Neuronal stem cell (in vitro differentiated cells): Measurements from ENCODE around the gene RGPD3.
"Not testable (repeated sequence)": the region's sequence is repeated elsewhere in the genome, so short reads cannot be mapped to it uniquely, and the experiment has no call there.

Experiments
- DNase-seq: peaks from one replicate; pipeline ENCODE4 v3.0.0-alpha.2; 2013; ENCODE audit warnings: low spot score
- H2AFZ ChIP-seq: one replicate; pipeline ENCODE4 v1.6.1; 2013; ENCODE audit warnings: mild to moderate bottlenecking, low read length, inconsistent platforms
- H2AK5ac ChIP-seq: 2 replicates; pipeline ENCODE4 v1.6.1; 2013; ENCODE audit warnings: low read depth, mild to moderate bottlenecking, inconsistent platforms, low read length, moderate library complexity, mixed read lengths
- H2BK120ac ChIP-seq: 2 replicates; pipeline ENCODE4 v1.6.1; 2013; ENCODE audit warnings: low read depth, mild to moderate bottlenecking, inconsistent platforms, low read length, moderate library complexity, mixed read lengths
- H2BK12ac ChIP-seq: one replicate; pipeline ENCODE4 v1.6.1; 2013; ENCODE audit warnings: low read length, inconsistent platforms
- H2BK15ac ChIP-seq: 2 replicates; pipeline ENCODE4 v1.6.1; 2013; ENCODE audit warnings: mild to moderate bottlenecking, low read length, inconsistent platforms, mixed read lengths
- H2BK5ac ChIP-seq: one replicate; pipeline ENCODE4 v1.6.1; 2013; ENCODE audit warnings: inconsistent platforms, mild to moderate bottlenecking, low read length, moderate library complexity
- H3K14ac ChIP-seq: one replicate; pipeline ENCODE4 v1.6.1; 2013; ENCODE audit warnings: low read length, inconsistent platforms
- H3K18ac ChIP-seq: 2 replicates; pipeline ENCODE4 v1.6.1; 2013; ENCODE audit warnings: low read length, inconsistent platforms
- H3K23ac ChIP-seq: 2 replicates; pipeline ENCODE4 v1.6.1; 2013; ENCODE audit warnings: low read depth, mild to moderate bottlenecking, mixed read lengths, low read length, inconsistent platforms; ENCODE audit not compliant: poor library complexity
- H3K27ac ChIP-seq: replicated peaks from 3 replicates; pipeline ENCODE4 v1.5.1; 2013; ENCODE audit warnings: low read length, inconsistent platforms
- H3K27me3 ChIP-seq, 3 experiments: 2 replicates each; pipeline ENCODE4 v1.6.1; 2013; ENCODE audit warnings: low read length in 3 of 3, mild to moderate bottlenecking in 2 of 3, inconsistent platforms in 1 of 3, low read depth in 1 of 3, mixed read lengths in 1 of 3, moderate library complexity in 1 of 3; ENCODE audit not compliant: control insufficient read depth in 3 of 3, insufficient read depth in 3 of 3
- H3K36me3 ChIP-seq, 2 donors: replicated peaks in 1 of 2; 2 replicates each; pipeline ENCODE4 v1.6.1; 2013; ENCODE audit warnings: low read length in 2 of 2; ENCODE audit not compliant: control insufficient read depth in 2 of 2, insufficient read depth in 2 of 2
- H3K4ac ChIP-seq: 2 replicates; pipeline ENCODE4 v1.6.1; 2013; ENCODE audit warnings: inconsistent platforms, mild to moderate bottlenecking, low read length, moderate library complexity
- H3K4me1 ChIP-seq, 2 donors: 1 replicate in 1 of 2; 2 replicates in 1 of 2; pipeline ENCODE4 v1.6.1; 2013; ENCODE audit warnings: low read length in 2 of 2, low read depth in 1 of 2; ENCODE audit not compliant: control insufficient read depth in 2 of 2, insufficient read depth in 1 of 2
- H3K4me2 ChIP-seq: one replicate; pipeline ENCODE4 v1.6.1; 2013; ENCODE audit warnings: mild to moderate bottlenecking, low read length, inconsistent platforms; ENCODE audit not compliant: insufficient read depth, poor library complexity, severe bottlenecking
- H3K4me3 ChIP-seq, 2 donors: 2 replicates each; pipeline ENCODE4 v1.5.1; 2013; ENCODE audit warnings: low read length in 2 of 2, mild to moderate bottlenecking in 2 of 2, inconsistent platforms in 1 of 2, moderate library complexity in 1 of 2
- H3K79me1 ChIP-seq: one replicate; pipeline ENCODE4 v1.6.1; 2013; ENCODE audit warnings: low read depth, mild to moderate bottlenecking, inconsistent platforms, low read length, moderate library complexity
- H3K9ac ChIP-seq: one replicate; pipeline ENCODE4 v1.6.1; 2013; ENCODE audit warnings: mild to moderate bottlenecking, low read depth, low read length, inconsistent platforms; ENCODE audit not compliant: poor library complexity
- H3K9me3 ChIP-seq, 2 donors: replicated peaks in 1 of 2; 2 replicates each; pipeline versions ENCODE3 to v1.6.1; 2013; ENCODE audit warnings: low read length in 2 of 2, mild to moderate bottlenecking in 2 of 2, inconsistent platforms in 1 of 2, low read depth in 1 of 2, mixed read lengths in 1 of 2, moderate library complexity in 1 of 2; ENCODE audit not compliant: control insufficient read depth in 2 of 2, insufficient read depth in 1 of 2
- H4K8ac ChIP-seq: one replicate; pipeline ENCODE4 v1.6.1; 2013; ENCODE audit warnings: low read depth, mild to moderate bottlenecking, inconsistent platforms, low read length, moderate library complexity
- H4K91ac ChIP-seq: one replicate; pipeline ENCODE4 v1.6.1; 2013; ENCODE audit warnings: low read length, low read depth, mild to moderate bottlenecking, inconsistent platforms; ENCODE audit not compliant: poor library complexity
- WGBS, 2 donors: extraction: QIAGEN DNeasy Blood & Tissue Kit; methylation state at CpG; one replicate each; pipeline ENCODE4 v1.1.7; 2013; ENCODE audit warnings: missing lambda C conversion rate in 2 of 2, mixed read lengths in 1 of 2; ENCODE audit not compliant: insufficient read length in 2 of 2, insufficient replicate concordance in 1 of 2; ENCODE audit errors: extremely low coverage in 2 of 2; 5-methylcytosine and 5-hydroxymethylcytosine counted together

Gene RGPD3

DNA sequence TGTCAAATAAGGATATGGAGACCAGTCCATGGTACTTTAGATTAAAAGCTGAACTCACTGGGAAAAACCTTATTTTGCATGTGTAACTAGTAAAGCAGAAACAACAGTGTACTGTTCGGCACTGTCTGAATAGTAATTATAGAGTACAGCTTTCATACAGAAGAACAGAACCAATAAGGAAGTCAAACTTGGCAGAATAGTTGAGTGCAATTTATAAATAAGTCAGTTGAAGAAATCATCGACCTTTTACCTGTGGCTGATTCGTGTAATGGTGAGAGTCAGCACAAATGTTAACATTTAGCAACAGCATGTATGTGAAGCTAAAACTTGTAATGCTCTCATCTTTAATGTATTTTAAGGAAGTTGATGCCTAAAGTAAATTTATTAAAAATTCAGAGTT lies 99.0 kb downstream of the RGPD3 start:
- not testable (repeated sequence) for H3K4me1 ChIP-seq, H3K18ac ChIP-seq, H2BK5ac ChIP-seq, H2AK5ac ChIP-seq, H3K4ac ChIP-seq, H2AFZ ChIP-seq, H3K4me2 ChIP-seq, H4K91ac ChIP-seq, H3K79me1 ChIP-seq, H3K27me3 ChIP-seq, H2BK120ac ChIP-seq, H2BK12ac ChIP-seq, H2BK15ac ChIP-seq, H3K9ac ChIP-seq, H3K27ac ChIP-seq, H3K4me3 ChIP-seq, H3K9me3 ChIP-seq, H3K23ac ChIP-seq, DNase-seq, H3K14ac ChIP-seq, H3K36me3 ChIP-seq, H4K8ac ChIP-seq
- no CpG with 5 or more reads among the region's 3 CpGs for WGBS, 2 donors

DNA sequence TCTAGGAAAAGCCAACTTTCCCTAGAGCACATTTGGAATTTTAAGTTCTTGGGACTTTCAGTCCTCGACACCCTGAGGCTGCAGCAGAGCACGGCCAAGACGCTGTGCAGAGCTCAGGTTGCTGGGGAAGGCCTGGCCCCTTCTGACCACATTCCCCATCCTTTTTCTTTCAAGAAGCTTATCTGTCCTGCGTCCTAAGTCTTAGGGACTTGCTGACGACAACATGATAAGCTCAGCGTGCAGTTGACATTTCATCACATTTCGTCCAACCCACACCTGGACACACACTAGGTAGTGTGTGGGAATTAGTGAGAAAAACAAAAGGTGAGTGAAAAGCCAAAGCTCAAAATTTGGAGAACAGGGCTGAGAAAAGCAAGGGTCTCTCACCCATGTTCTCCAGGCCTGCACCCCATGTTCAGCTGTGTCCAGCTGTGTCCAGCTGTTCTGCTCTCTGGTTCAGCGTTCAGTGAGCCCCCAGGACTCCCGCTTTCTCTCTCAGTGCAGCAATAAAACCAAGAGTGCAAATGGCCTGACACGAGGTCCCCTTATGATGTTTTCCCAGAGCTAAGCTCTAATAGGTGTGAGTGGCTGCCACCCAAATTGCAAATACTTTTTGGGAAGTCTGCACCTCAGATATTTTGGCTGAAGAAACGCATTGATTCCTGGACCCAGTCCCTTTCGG lies 101.9 kb downstream of the RGPD3 start:
- H3K79me1 ChIP-seq, result no peaks in the 10 kb centered on the region
- H3K18ac ChIP-seq, result no peak overlapping the region
- no peak overlapping the region for H3K4ac ChIP-seq
- no peak overlapping the region for H3K23ac ChIP-seq
- DNase-seq, result no peak
- H2BK5ac ChIP-seq, result no peak overlapping the region
- H4K91ac ChIP-seq, result no peak overlapping the region
- H2BK120ac ChIP-seq, result no peak overlapping the region
- no peaks in the 10 kb centered on the region for H3K4me1 ChIP-seq
- no CpG with 5 or more reads among the region's 12 CpGs for WGBS, 2 donors
- no peak overlapping the region for H2BK15ac ChIP-seq
- no peaks in the 10 kb centered on the region for H3K27me3 ChIP-seq
- H3K36me3 ChIP-seq, result no peaks in the 10 kb centered on the region
- no peak overlapping the region for H3K9ac ChIP-seq
- no peak overlapping the region for H2AK5ac ChIP-seq
- peaks cover 0 to 2% of the 10 kb centered on the region in 2 donors for H3K9me3 ChIP-seq
- H3K27ac ChIP-seq, result no peak overlapping the region
- no peak overlapping the region for H2BK12ac ChIP-seq
- no peak overlapping the region for H3K4me3 ChIP-seq
- no peak overlapping the region for H3K4me2 ChIP-seq
- H3K14ac ChIP-seq, result no peak overlapping the region
- H2AFZ ChIP-seq, result no peak overlapping the region
- H4K8ac ChIP-seq, result no peak overlapping the region

DNA sequence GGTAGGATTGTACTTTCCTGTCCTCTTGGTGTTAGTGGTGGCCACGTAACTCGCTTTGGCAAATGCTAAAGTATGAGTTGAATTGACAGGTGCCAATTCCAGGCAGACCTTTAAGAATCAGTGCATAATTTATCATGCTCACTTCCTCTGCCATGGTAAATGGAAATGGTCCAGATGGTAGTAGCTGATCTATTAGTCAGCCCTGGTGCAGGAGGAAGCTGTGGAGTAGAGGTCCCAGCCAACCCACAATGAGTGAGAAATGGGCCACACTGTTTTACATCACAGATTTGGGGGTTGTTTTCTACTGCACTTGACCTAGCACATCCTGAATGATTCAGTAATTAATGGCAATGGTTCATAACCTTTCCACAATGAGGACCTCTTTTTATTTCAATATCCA lies 104.4 kb downstream of the RGPD3 start:
- H3K18ac ChIP-seq, result no peak overlapping the region
- H3K27me3 ChIP-seq, result no peaks in the 10 kb centered on the region
- H3K36me3 ChIP-seq, result no peaks in the 10 kb centered on the region
- H3K23ac ChIP-seq, result peak overlapping the region; percentile 20
- no peak overlapping the region for H3K4me3 ChIP-seq
- H2BK5ac ChIP-seq, result no peak overlapping the region
- no peak overlapping the region for H3K9ac ChIP-seq
- no peak overlapping the region for H2BK12ac ChIP-seq
- H2AK5ac ChIP-seq, result no peak overlapping the region
- no peak overlapping the region for H4K8ac ChIP-seq
- peaks cover 0 to 2% of the 10 kb centered on the region in 2 donors for H3K9me3 ChIP-seq
- no peak overlapping the region for H3K4ac ChIP-seq
- no peak overlapping the region for H3K4me2 ChIP-seq
- H3K4me1 ChIP-seq, result peaks cover 0 to 2% of the 10 kb centered on the region in 2 donors
- peak overlapping the region; percentile 32 for H3K14ac ChIP-seq
- H4K91ac ChIP-seq, result no peak overlapping the region
- H3K27ac ChIP-seq, result no peak overlapping the region
- no peak overlapping the region for H2AFZ ChIP-seq
- no peak overlapping the region for H2BK120ac ChIP-seq
- H3K79me1 ChIP-seq, result no peaks in the 10 kb centered on the region
- DNase-seq, result no peak
- no CpG with 5 or more reads among the region's 2 CpGs for WGBS, 2 donors
- H2BK15ac ChIP-seq, result no peak overlapping the region

DNA sequence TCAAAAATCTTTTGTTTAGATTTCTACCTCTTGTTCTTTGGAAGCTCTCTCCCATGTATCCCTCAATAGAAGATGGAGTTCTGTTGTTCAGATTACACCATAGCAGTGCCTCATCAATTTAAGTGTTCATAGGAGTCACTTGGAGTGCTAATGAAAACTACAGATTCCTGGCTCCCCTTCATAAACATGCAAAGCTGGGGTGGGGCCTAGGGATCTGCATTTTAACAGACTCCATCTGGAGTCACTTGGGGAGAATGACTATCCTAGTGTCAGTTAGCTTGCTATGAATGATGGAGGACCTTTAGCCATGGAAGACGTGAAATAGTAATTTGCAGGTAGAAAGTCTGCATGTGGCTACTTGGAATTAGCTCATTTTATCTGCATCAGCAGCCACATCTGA lies 105.4 kb downstream of the RGPD3 start:
- H2BK15ac ChIP-seq, result no peak overlapping the region
- no peak overlapping the region for H3K4me3 ChIP-seq
- no CpG with 5 or more reads among the region's 1 CpG for WGBS, 2 donors
- no peak for DNase-seq
- no peak overlapping the region for H3K27ac ChIP-seq
- H3K4me1 ChIP-seq, result peaks cover 0 to 2% of the 10 kb centered on the region in 2 donors
- no peak overlapping the region for H2AK5ac ChIP-seq
- H2BK12ac ChIP-seq, result no peak overlapping the region
- H2BK5ac ChIP-seq, result no peak overlapping the region
- no peak overlapping the region for H3K14ac ChIP-seq
- no peak overlapping the region for H3K9ac ChIP-seq
- no peak overlapping the region for H3K23ac ChIP-seq
- H2AFZ ChIP-seq, result no peak overlapping the region
- H3K79me1 ChIP-seq, result no peaks in the 10 kb centered on the region
- no peak overlapping the region for H3K4me2 ChIP-seq
- no peak overlapping the region for H4K91ac ChIP-seq
- no peaks in the 10 kb centered on the region for H3K27me3 ChIP-seq
- H3K9me3 ChIP-seq, result peaks cover 0 to 2% of the 10 kb centered on the region in 2 donors
- H3K18ac ChIP-seq, result no peak overlapping the region
- H2BK120ac ChIP-seq, result no peak overlapping the region
- no peak overlapping the region for H4K8ac ChIP-seq
- no peaks in the 10 kb centered on the region for H3K36me3 ChIP-seq
- H3K4ac ChIP-seq, result no peak overlapping the region
